Measurements from ENCODE around the gene PRCP. TPM values are rescaled to one million over a fixed set of nuclear protein-coding genes. Genes with fewer than 3 reads are reported as not detected.
"Not testable (repeated sequence)": the region's sequence is repeated elsewhere in the genome, so short reads cannot be mapped to it uniquely, and the experiment has no call there.

The PRCP gene
- total RNA-seq, 1 experiment from 2014 or later = 24.0 TPM

DNA sequence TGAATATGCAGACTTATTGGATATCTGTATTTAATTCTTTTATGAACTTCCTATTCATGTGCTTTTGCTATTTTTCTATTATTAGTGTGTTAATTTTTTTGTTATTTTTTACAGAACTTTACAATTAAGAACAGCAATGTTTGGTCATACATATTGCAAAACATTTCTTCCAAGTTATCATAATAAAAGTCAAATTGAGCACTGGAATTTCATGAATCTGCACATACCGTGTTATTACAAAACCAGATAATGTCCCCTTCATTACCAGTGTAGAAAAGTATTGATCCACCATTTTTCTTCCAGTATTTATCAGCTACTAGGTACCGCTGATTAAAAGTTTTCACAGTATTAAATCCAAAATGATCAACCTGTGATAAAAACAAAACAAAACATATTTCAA lies 40.5 kb downstream of the PRCP start:
- DNase-seq = no peak
- no peaks in the 10 kb centered on the region for H3K9me3 ChIP-seq

DNA sequence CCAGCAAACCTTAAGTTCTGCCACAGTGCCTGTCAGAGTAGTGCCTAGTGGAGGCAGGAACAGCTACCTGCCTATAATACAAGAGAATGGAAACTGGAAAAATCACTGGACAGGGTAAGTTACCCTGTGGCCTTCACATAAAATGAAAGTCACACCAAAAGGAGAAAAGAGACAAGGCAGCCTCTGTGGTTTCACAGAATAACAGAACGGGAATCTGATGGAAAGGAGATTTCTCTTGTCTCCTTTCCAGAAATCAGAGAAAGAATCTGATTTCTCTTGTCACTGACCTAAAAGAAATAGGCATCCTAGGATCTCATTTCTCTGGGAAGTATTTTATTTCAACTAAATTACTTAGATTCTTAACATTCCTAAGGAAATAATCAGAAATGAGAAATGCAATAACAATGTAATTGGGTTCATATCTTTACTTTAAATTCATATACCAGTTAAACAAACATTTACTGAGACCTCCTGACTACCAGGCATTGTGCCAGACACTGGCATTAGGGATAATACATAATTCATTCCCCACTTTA lies 41.6 kb downstream of the PRCP start:
- DNase-seq = peak; percentile 71
- Histone ChIP-seq H3K36me3 (no peaks in the 10 kb centered on the region; the same call in 1 of the 2 replicates), H3K27me3 (no peaks in the 10 kb centered on the region), H3K4me3 (no peak overlapping the region), H3K9me3 (peaks cover 2% of the 10 kb centered on the region; the same call in 1 of the 2 replicates)

More for the DNA sequence above, 40.5 kb downstream of the PRCP start:
- Histone ChIP-seq H3K4me3 (no peak overlapping the region), H3K36me3 (no peaks in the 10 kb centered on the region; the same call in 1 of the 2 replicates), H3K27me3 (no peaks in the 10 kb centered on the region)

DNA sequence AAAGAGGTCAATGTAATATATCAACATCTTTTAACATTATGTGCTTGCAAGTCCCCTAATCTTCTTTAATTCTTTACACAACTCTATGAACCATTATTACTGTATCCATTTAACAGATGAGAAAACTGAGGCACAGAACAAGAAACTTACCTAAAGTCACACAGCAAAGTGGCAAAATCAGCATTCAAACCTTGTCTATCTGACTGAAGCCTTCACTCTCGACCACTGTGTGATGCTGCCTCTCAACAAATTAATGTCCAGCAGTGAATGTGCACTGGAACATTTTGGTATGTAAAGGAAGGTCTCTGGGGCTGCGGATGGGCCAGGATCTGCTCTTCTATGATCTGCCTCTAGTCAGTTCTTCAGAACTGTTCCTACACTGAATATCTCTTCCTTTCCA lies 42.1 kb downstream of the PRCP start:
- no peak for DNase-seq
- Histone ChIP-seq H3K4me3 (no peak overlapping the region), H3K36me3 (no peaks in the 10 kb centered on the region; the same call in 1 of the 2 replicates), H3K9me3 (peaks cover 4% of the 10 kb centered on the region; the same call in 1 of the 2 replicates), H3K27me3 (no peaks in the 10 kb centered on the region)

DNA sequence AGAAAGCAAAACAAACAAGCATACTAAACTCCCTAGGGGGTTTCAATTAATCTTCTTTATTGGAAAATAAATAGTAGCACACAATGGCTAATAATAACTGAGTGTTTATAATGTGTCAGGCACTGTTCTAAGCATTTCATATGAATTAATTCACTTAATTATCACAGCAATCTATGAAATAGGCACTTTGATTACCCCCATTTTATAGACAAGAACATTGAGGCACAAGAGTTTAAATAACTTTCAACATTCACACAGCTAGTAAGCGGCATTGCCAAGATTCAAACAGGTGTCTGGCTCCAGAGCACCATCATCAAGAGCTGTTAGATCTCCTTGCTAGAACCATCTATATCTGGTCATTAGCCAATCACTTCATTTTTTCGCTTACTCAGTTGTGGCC lies 43.1 kb downstream of the PRCP start:
- H3K27me3 ChIP-seq = no peaks in the 10 kb centered on the region
- H3K36me3 ChIP-seq = no peaks in the 10 kb centered on the region; the same call in 1 of the 2 replicates
- H3K4me3 ChIP-seq = no peak overlapping the region
- peaks cover 4% of the 10 kb centered on the region; the same call in 1 of the 2 replicates for H3K9me3 ChIP-seq
- DNase-seq = no peak

DNA sequence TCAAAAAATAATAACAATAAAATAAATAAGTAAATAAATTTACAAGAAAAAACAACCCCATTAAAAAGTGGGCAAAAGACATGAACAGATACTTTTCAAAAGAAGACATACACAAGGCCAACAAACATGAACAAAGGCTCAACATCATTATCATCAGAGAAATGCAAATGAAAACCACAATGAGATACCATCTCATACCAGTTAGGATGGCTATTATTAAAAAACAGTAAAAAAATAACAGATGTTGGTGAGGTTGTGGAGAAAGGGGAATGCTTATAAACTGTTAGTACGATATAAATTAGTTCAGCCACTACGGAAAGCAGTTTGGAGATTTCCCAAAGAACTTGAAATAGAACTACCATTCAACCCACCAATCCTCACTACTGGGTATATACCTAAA lies 44.6 kb downstream of the PRCP start:
- H3K27me3 ChIP-seq = no peaks in the 10 kb centered on the region
- no peaks in the 10 kb centered on the region; the same call in 1 of the 2 replicates for H3K36me3 ChIP-seq
- no peak overlapping the region for H3K4me3 ChIP-seq
- H3K9me3 ChIP-seq = peaks cover 4% of the 10 kb centered on the region; the same call in 1 of the 2 replicates
- no peak for DNase-seq

DNA sequence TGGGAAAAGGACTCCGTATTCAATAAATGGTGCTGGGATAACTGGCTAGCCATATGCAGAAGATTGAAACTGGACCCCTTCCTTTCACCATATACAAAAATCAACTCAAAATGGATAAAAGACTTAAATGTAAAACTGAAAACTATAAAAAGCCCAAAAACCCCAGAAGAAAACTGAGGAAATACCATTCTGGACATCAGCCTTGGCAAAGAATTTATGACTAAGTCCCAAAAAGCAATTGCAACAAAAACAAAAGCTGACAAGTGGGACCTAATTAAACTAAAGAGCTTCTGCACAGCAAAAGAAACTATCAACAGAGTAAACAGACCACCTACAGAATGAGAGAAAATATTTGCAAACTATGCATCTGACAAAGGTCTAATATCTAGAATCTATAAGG lies 45.3 kb downstream of the PRCP start:
- not testable (repeated sequence) for H3K27me3 ChIP-seq, DNase-seq, H3K4me3 ChIP-seq

DNA sequence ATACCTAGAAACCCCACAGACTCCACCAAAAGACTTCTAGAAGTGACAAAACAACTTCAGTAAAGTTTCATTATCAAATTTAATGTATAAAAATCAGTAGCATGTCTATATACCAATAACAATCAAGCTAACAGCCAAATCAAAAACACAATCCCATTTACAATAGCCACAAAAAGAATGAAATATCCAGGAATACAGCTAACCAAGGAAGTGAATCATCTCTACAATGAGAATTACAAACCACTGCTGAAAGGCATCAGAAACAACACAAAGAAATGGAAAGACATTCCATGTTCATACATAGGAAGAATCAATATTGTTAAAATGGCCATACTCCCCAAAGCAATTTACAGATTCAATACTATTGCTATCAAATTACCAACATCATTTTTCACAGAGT lies 46.0 kb downstream of the PRCP start:
- Histone ChIP-seq H3K36me3 (no peaks in the 10 kb centered on the region; the same call in 1 of the 2 replicates), H3K27me3 (no peaks in the 10 kb centered on the region), H3K4me3 (no peak overlapping the region), H3K9me3 (peaks cover 4% of the 10 kb centered on the region; the same call in 1 of the 2 replicates)
- DNase-seq = no peak

More for the DNA sequence above, 45.3 kb downstream of the PRCP start:
- not testable (repeated sequence) for H3K36me3 ChIP-seq, H3K9me3 ChIP-seq

DNA sequence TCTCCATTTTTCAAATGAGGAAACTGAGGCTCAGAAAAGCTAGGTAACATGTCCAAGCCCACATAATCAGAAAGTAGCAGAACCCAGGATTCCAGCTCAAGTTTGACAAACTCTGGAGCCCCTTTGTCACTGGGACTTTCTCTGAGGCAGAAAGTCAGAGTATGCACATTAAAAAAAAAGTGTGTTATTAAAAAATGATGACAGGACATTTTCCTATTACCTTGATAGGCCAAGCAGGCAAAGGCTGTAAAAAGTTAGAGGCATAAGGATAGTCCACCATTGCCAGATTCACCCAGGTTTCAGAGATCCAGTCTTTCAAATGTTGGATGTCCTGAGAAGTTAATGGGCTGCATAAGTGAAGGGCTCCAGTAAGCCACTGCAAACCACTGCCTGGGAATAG lies 51.4 kb downstream of the PRCP start:
- Histone ChIP-seq H3K4me3 (no peak overlapping the region), H3K9me3 (peaks cover 3% of the 10 kb centered on the region; the same call in 1 of the 2 replicates), H3K36me3 (no peaks in the 10 kb centered on the region; the same call in 1 of the 2 replicates), H3K27me3 (no peaks in the 10 kb centered on the region)
- DNase-seq = no peak

DNA sequence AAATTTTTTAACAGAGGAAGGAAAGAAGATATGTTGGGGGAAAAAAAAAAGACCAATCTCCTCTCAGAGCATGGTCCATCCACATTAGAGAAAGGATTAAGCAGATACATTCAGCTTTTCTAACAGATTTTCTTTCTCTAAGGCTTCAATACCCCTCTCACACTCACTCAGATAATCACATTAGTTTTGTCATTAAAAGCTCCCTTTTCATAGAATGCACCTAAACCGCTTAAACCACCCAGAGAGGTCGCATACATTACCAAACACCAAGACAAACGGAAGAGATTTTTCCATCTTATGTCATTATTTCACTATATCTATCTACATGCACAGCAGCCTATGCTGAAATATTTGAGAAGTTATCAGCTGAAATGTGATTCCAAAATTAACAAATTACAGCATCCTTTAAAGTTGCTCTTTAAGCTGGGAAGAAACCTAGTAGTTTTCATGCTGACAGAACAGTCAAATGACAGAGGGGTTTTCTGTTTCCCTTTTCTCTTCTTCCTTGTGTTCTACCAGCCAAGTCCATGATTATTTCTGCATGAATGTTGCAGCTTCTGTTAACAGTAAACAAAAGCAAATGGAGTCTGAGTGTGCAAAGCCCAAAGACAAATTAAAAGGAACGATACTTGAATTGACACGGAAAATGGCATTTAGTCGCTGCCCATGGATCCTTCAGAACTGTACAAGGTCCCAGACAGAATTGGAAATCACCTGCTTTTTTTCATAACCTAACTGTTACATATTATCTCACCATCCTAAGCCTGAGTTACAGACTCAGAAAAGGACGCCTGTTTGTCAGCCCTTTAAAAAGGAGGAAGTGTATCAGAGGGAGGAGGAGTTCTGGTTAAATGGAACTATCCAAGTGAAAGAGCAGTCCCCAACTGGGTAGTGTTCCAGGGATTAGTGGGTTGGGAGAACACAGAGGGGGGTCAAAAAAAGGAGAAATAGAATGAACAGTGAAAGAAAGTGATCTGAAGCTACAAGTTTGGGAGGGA lies 54.6 kb downstream of the PRCP start:
- H3K4me3 ChIP-seq = no peak overlapping the region
- H3K27me3 ChIP-seq = no peaks in the 10 kb centered on the region
- H3K9me3 ChIP-seq = no peaks in the 10 kb centered on the region
- H3K36me3 ChIP-seq = no peaks in the 10 kb centered on the region
- no peak for DNase-seq

DNA sequence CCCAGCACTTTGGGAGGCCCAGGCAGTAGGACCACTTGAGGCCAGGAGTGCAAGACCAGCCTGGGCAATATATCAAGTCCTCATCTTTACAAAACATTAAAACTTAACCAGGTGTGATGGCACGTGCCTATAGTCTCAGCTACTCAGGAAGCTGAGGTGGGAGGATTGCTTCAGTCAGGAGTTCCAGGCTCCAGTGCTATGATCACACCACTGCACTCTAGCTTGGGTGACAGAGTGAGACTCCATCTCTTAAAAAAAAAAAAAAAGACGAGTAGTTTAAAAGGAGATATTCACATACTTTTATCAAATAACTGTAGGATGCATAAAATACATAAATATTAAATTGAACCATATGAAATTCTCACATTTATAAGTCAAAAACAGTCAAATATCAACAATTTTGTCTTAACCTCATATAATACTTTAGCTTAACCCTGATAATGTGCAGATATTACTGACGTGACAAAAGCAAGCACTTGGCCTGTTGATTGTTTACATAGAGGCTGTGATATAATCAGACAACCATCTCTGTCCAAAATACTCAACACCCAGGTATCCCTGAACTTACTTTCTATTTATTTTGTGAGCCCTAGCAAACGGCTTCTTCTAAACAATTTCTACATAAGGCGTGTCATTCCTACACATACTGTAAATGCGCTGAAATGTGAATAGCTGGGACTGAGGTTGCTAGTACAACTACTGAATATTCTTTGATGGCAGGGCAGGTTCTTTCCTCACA lies 57.0 kb downstream of the PRCP start:
- Histone ChIP-seq H3K9me3 (no peaks in the 10 kb centered on the region), H3K27me3 (no peaks in the 10 kb centered on the region), H3K36me3 (no peaks in the 10 kb centered on the region), H3K4me3 (no peak overlapping the region)
- DNase-seq = no peak

DNA sequence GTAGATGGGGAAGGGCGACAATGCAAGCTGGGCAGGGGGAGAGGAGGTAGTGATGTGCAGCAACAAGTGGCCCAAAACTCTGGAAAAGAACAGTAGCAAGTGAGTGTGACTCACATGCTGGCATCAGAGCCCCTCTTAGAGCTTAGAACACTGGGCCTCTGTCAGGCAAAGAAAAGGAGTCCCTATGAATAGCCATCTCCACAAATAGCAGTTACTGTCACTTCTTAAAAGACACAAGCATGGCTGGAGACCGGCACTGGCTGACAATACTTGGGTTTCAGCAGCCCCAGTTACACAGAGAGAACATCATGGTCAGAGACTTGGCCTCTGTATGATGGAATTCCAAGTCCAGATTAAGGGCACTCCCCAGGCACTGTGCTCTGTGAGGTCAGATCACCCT lies 58.2 kb downstream of the PRCP start:
- no peaks in the 10 kb centered on the region for H3K9me3 ChIP-seq
- H3K27me3 ChIP-seq = no peaks in the 10 kb centered on the region
- DNase-seq = no peak
- H3K4me3 ChIP-seq = no peak overlapping the region
- H3K36me3 ChIP-seq = peaks cover 2% of the 10 kb centered on the region; the same call in 1 of the 2 replicates

DNA sequence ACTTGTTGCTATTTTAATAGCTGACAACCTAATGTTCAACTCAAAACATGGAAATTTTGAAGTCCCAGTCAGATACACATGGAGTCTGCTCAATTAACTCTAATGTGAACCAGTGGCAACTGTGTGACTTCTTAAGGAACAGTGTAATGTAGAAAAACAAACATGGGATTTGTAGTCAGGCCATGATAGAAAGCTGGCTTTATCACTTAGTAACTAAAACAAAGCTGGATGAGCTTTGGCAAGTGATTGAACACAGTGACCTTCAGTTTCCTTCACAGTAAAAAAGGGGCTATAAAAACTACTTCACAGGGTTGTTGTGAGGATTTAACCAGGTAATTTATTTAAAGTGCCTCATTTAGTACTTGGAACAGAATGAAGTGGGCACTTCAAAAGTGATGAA lies 62.6 kb downstream of the PRCP start:
- Histone ChIP-seq H3K36me3 (peaks cover 2% of the 10 kb centered on the region), H3K27me3 (no peaks in the 10 kb centered on the region), H3K4me3 (no peak overlapping the region), H3K9me3 (no peaks in the 10 kb centered on the region)
- no peak for DNase-seq

DNA sequence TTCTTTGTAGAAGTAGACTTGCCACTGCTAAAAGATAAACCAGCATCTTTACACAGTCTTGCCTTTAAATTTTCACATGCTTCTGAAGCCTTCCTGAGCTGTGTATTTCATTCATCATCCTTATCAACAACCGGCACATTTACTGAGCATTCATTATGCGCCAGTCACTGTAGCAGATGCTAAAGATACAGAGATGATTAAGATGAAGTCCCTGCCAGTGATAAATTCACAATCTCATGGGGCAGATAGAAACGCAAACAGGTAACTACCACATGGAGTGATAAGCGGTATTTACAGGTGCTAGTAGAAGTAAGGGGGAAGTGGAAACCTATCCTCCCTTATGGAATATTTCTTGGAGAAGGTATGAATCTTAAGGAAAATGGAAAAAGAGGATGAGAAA lies 67.2 kb downstream of the PRCP start:
- Histone ChIP-seq H3K4me3 (no peak overlapping the region), H3K36me3 (no peaks in the 10 kb centered on the region; the same call in none of the 2 replicates), H3K27me3 (no peaks in the 10 kb centered on the region), H3K9me3 (no peaks in the 10 kb centered on the region)
- no peak for DNase-seq

DNA sequence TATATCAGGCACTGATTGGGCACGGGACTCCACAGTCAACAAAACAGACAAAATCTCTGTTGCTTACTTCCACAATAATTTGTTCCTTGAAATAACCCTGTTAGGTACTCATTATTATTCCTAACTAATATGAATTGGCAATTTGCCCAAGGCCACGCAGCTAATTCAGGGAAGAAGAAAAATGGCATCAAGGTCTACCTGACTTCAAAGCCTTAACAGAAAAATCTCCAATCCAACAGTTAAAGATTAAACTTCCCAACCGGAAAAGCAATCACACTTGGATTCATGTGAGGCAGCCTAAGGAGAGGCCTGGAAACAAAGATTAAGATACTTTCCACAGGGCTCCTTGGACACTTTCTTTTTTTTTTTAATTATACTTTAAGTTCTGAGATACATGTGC lies 68.9 kb downstream of the PRCP start:
- H3K9me3 ChIP-seq = no peaks in the 10 kb centered on the region
- H3K4me3 ChIP-seq = no peak overlapping the region
- DNase-seq = no peak
- no peaks in the 10 kb centered on the region for H3K27me3 ChIP-seq
- H3K36me3 ChIP-seq = no peaks in the 10 kb centered on the region; the same call in 1 of the 2 replicates

DNA sequence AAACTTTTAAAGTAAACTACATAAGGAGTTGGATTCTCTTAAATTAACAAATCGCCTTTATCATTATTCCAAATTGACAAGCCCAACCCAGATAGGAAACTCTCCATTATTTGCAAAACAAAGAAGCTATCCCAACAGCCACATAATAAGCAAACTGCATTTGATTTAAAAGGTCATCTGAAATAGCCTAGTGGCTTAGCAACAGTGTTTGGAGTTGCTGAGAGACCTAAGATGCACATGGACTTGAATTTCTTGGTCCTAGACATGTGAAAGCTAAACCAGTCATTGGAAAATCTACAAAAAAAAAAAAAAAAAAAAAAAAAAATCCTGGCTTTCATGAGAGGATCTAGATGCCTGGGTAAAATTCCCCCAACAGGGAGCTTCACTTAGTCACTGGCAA lies 69.5 kb downstream of the PRCP start:
- Histone ChIP-seq H3K9me3 (no peaks in the 10 kb centered on the region), H3K27me3 (no peaks in the 10 kb centered on the region), H3K4me3 (no peak overlapping the region), H3K36me3 (no peaks in the 10 kb centered on the region; the same call in 1 of the 2 replicates)
- no peak for DNase-seq

DNA sequence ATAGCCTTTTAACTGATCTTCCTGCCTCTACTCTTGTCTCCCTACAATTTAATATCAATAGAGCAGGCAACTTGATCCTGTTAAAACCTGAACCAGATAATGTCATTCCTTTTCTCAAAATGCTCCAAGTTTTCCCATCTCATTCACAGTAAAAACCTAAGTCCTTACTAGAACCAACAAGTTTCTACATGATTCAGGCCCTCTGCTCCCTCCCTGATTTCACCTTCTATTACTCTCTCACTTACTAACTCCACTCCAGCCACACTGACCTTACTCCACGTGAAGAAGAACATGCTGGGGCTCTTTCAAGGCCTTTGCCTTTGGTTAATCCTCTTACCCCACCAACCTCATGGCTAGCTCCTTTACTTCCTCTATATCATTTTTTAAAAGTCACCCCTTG lies 71.1 kb downstream of the PRCP start:
- H3K4me3 ChIP-seq = no peak overlapping the region

DNA sequence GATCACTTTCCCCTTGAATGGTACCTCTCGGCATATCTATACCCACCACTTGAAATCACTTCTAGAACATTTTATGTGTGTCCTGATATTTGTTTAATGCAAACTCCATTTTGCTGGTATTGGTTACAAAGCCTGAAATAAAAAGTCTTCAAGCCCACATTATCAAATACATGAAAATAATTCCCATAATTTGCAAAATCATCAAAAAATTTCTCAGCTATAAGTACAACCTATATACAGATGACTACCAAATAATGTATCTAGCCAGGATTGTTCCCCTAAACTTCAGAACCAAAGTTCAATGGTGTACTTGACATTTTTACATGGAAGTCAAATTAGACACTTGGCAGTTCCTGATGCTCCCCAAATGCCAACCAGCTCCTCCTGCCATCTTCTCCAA lies 71.8 kb downstream of the PRCP start:
- Histone ChIP-seq H3K27me3 (no peaks in the 10 kb centered on the region), H3K36me3 (no peaks in the 10 kb centered on the region), H3K9me3 (no peaks in the 10 kb centered on the region), H3K4me3 (no peak overlapping the region)
- no peak for DNase-seq

More for the DNA sequence above, 71.1 kb downstream of the PRCP start:
- no peaks in the 10 kb centered on the region for H3K9me3 ChIP-seq
- no peak for DNase-seq
- H3K27me3 ChIP-seq = no peaks in the 10 kb centered on the region
- H3K36me3 ChIP-seq = no peaks in the 10 kb centered on the region
